NCI-H69 (cell line): ENCODE results near the gene DLEC1.
A peak's percentile ranks its signal among the peaks of the same experiment; 100 is the strongest.

Experiments
- DNase-seq: peaks from one replicate; lab custom pipeline; 2025; lab: John Stamatoyannopoulos, UW

Gene DLEC1

DNA sequence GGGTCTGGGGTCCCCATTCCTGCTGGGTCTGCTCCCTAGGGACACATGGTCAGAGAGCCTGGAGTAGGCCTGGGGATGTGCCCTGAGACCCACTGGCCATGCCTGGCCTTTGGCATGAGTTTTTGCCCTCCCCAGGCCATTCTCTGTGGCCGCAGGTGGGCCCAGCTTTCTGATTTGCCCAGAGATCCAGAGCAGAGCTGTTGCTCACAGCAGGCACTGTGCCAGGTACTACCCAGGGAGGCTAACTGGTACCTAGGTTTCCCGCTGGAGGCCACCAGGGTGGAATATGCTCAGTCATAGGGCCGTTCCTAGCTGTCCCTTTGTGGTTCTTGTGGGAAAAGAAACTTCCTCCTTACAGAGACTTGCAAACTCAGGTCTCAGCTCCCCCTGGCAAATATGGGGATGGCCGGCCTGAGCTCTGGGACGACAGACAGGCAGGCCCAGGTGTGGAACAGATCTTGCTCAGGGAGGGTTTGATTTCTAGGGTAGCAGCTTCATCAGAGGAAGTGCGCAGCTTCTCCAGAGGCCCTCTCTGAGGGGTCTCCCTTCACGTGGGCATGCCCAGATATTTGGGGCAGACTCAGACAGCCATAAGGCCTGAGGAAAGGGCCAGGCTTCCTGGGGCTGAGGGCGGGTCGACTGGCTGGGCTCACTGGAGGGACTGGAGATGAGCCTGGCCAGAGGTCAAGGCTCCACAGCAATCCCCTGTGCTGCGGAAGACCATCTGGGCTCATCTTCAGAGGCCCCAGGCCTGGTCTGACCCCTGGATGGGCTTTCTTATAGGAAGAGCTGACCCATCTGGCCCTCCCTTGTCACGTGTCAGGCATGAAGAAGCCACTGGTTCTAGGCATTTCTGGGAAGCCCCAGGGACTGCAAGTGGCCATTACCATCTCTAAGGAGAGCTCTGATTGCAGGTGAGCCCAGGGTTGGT, 69.9 kb downstream of the DLEC1 start:
- no peak for DNase-seq

DNA sequence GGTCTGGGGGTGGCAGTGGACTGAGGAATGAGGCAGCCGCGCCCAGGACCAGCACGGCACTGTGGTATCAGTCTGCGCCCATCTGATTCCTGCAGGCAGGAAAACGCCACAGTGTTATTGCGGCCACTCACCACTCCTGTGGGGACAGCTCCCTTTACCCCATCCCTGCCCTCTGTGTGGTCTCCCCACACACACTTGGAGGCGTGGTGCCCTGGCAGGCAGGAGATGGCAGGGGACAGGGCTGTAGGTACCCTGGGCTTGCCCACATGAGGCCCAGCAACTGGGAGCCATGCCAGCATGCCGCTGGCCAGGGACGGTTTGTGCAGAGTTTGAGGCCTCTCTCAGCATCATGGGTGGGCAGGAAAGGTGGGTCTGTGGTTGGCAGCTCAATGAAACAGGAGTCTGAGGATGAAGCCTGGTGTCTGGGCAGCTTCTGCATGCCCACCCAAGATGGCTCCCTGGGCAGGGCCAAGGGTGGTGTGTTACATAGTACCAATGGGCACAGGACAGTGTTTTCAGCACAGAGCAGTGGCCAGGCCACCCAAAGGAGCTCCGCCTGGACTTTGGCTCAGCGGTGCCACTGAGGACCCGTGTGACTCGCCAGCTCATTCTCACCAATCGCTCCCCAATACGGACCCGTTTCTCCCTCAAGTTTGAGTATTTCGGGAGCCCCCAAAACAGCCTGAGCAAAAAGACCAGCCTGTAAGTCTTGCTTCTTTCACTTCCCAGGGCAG, 70.7 kb downstream of the DLEC1 start:
- no peak for DNase-seq

DNA sequence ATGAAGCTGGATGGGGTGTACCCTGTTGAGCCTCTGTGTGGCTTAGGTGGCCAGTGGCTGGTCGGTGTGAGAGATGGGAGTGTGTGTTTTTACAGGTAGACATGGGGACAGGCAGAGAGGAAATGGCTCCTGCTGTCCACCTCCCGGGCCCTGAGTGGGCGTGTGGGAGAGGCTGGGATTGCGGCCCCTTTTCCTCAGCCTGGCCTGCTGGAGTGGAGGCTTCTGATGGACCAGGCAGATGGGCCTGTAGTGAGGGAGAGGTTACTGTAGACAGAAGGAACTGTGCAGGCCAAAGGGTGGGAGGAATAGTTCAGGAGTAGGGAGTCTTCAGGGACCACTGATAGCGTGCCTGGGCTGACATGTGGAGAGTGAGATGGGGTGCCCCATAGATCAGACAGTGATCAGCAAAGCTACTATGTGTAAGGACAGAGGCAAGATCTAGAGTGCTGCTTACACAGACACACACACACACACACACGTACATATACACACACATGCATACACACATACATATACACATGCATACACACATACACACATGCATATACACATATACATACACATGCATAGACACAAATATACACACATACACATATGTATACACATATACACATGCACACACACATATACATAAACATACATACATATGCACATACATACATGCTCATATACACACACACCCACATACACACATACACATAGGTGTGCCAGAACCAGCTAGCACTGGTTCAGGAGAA, 71.5 kb downstream of the DLEC1 start:
- DNase-seq: no peak

DNA sequence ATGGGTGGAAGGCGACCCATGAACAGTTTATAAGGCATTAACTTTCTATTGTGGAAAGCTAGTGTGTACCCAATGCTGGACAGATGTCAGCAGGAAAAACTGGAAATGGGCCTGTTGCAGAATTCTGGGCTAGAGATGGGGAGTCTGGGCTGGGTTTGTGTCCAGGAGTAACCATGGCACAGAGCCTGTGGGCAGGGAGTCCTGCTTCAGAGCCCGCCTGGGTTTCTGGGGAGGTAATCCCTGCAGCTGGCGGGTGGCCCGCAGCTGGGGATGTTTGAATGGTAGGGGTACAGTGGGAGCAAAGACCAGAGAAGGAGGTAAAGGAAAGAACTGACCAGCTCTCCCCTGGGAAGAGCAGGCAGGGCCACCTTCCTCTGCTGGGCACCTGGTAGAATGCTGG, 72.2 kb downstream of the DLEC1 start:
- DNase-seq: no peak

DNA sequence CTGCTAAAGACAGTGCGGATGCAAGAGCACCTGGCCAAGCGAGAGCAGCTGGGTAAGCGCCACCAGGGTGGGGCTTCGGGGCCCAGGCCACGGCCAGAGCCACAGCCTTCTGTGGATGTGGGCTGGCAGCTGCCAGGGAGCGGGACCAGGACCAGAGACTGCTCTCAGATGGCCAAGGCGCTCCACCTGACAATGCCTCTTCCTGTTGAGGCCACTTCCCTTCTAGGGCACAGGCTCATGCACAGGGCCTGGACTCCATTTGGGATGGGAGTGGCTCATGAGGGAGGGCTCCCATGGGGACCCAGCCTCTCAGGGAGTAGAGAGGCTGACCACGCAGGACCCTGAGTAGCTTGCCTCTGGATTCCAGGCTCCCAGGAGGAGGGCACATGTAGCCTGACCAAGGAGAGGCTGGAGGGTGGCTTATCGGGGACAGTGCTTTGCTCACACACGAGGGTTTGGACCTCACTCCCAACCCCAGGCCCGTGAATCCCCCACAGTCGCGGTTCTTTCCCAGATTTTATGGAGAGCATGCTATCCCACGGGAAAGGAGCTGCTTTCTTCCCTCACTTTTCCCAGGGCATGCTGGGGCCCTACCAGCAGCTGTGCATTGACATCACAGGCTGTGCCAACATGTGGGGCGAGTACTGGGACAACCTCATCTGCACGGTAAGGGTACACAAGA, 72.8 kb downstream of the DLEC1 start:
- DNase-seq: no peak

DNA sequence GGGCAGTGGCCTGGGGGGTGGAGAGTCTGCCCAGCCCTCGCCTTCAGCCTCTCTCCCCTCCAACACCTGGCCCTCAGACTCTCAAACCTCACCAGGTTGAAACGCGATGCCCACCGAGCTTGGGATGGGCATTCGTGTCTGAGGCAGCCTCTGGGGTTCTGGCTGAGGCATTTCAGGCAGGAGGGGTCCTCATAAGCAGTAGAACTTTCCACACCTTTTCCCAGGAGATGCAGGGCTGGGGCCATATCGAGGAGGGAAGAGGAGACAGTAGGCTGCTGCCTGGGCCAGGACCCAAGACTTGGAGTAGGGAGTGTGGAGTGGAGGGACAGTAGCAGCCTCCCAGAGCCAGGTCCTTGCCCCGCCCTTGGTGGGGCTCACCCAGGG, 73.4 kb downstream of the DLEC1 start:
- no peak for DNase-seq

DNA sequence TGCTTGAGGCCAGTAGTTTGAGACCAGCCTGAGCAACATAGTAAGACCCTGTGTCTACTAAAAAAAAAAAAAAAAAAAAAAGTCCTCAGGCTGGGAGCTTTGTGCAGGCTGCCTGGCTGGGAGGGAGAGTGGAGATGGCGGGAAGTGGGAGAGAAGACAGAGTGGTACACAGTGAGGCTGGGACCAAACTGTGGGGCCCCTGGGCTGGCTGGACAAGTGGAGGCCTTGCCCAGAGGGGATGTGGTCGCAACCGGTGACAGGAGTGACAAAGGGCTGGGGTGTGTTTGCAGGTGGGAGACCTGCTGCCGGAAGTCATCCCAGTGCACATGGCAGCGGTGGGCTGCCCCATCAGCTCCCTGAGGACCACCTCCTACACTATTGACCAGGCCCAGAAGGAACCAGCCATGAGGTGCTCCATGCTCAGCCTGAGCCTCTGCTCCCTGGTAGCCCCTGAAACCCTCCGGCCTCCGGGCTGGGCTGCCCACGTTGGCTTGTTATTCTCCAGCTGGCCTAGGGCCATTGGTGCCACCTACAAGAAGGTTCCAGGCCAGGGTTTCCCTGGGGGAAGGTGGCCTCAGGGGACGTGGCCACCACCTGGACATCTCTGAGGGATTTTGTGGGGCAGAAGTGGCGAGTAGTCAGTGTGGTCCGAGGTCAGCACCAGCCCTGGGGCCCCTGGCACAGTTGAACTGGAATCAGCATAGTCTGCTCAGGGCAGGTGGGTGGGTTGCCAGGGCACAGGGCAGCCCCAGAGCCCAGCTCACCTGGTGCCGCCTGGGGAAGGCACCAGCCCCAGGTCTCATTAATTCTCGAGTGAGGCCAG, 75.3 kb downstream of the DLEC1 start:
- DNase-seq: no peak

DNA sequence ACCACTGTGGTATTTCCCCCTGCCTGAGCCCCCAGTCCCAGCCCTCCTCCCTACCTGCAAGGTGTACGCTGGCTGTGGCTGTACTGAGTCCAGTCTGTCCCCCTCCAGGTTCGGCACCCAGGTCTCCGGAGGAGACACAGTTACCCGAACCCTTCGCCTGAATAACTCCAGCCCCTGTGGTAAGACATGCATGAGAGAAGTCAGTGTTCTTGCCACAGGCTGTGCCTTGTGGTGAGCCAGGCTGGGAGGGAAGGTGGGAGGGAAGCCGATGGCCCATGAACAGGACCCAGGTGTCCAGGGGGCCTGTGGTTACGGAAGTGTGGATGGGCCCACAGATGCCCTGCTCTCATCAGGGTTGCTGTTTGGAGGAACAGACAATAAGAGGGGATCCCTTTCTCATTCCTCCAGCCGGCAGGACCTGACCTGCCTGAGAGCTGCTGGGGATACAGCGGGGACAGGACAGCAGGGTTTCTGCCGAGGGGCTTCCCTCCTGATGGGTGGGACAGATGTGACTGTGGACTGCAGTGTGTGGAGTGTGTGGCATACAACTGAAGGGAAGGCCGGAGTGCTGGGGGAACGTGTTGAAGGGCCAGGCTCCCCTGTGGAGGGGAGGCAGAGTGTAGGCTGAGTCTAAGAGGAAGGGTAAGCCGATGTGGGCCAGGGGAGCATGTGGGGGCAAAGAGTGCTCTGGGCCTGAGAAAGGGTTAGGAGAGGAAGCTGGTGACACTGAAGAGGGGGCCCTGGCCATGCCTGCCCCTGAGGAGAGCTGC, 76.1 kb downstream of the DLEC1 start:
- DNase-seq: no peak

DNA sequence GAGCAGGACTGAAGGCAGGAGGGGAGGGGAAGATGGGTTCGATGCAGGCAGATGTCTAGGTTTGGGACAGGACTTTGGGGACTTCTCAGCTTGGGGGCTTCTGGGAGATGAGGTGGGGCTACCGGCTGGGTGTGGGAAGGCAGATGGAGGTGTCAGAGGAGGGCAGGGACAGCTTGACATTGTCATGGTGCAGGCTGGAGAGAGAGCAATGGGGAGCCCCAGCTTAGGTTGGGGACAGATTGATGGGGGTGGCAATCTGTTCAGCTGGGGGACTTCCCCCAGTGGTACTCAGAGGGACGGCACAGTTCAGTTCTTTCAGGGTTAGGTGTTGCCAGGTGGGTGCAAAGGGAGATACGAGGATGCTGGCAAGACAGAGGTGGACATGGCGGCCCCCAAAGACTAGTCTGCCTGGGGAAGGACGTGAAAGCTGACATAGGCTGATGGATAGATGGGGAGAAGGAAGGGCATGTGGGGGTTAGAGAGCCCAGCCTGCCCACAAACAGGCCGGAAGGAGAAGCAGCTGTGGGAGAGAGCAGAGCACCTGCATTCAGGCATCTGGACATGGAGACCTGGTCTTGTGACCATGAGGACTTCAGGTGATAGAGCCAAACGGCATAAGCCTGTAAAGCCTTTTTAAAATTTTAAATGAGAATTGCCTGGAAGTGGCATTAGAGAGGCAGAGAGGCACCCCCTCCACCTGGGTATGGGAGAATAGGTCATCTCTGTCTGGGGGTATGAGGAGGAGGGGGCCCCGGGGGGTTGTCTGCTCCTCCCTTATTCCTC, 76.8 kb downstream of the DLEC1 start:
- DNase-seq: no peak

DNA sequence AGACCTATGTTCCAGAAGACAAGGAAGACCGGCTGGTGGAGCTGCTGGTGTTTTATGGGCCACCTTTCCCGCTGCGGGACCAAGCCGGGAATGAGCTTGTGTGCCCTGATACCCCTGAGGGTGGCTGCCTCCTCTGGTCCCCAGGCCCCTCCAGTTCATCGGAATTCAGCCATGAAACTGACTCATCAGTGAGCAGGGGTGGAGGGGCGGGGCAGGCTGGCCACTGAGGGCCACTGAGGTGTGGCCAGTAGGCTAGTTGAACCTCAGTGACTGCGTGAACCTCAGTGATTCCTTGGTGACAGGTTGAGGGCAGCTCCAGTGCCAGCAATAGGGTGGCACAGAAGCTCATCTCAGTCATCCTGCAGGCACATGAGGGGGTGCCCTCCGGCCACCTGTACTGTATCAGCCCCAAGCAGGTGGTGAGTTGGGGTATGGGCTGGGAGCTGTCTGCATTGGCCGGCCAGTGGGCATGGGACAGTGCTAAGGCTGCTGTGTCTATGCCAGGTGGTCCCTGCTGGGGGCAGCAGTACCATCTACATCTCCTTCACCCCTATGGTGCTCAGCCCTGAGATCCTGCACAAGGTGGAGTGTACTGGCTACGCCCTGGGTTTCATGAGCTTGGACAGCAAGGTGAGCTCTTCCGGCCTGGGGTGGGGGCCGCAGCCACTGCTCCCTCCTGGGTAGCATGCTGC, 77.6 kb downstream of the DLEC1 start:
- no peak for DNase-seq

DNA sequence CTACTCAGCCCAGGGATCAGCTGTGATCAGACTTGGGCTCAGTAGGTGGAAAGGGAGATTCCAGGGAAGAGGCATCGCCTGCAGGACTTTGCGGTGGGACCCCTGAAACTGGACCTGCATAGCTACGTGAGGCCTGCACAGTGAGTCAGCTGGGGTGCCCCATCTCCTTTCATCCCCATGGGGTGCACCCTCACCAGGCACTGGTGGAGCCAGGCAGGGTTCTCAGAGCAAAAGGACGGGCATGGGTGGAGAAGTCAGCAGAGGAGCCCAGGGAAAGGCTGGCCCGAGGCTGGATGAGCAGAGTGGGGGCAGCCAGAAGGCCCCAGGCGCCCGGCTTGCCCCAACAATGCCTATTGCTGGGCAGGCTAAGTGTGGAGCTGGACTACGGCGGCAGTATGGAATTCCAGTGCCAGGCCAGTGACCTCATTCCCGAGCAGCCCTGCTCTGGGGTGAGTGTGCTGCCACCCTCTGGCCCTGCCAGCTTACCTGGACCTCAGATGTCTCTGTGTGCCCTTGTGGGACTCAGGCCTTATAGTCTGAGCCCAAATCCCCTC, 78.2 kb downstream of the DLEC1 start:
- no peak for DNase-seq

DNA sequence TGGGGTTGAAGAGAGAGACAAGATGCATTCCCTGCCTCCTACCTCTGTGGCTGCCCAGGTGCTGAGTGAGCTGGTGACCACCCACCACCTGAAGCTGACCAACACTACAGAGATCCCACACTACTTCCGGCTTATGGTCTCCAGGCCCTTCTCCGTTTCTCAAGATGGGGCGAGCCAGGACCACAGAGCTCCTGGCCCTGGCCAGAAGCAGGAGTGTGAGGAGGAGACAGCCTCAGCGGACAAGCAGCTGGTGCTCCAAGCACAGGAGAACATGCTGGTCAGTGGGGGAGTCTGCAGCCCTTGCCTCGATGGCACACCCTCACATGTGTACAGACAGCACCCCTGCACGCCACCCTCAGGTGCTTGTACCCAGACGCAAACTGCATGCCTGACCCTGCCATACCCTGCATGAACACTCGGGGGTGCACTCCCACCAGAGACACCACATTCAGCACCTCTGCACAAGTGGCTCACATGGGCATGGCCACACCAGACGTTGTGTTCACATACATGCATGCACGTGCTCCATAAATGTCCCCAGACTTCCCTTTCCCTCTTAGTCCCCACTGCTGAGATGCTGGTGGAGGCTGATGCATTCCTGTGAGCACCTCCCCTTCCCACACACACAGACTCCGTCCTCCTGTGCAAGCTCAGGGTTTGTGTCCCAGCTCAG, 78.9 kb downstream of the DLEC1 start:
- DNase-seq: peak; percentile 52

DNA sequence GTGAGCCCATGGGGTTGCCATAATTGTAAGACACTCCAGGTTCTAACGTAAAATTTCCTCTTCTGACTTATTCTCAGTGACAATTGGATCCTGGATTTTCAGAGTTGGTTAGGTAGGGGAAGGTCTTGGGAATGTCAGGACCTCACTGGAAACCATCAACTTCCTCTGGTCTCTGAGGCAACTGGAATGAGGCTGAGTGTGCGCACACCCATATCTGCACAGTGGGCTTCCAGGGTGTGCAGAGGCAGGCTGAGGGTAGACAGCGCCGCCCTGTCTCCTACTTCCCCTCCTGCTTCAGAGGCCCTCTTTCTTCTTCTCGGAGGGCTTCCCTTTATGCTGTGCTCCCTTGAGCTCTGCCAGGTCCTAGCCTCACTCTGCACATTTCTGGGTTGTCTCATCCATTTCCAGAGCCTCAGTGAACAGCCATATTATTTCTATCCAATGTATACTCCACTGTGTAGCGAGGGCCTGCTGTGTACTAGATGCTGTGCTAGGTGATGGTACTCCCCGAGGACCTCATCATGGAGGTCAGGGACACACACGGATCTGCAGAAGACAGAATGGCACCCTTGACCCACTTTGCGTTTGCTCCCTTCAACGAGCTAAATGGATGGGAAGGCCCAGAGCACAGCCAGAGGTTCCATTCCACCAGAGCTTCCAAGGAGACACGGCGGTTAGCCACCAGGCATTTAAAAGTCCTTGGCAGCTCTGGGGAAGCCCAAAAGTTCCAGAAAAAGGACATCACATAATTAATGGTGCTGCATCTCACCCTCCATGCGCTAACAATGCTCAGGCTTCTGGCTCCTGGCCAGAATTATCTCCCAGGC, 79.6 kb downstream of the DLEC1 start:
- no peak for DNase-seq

DNA sequence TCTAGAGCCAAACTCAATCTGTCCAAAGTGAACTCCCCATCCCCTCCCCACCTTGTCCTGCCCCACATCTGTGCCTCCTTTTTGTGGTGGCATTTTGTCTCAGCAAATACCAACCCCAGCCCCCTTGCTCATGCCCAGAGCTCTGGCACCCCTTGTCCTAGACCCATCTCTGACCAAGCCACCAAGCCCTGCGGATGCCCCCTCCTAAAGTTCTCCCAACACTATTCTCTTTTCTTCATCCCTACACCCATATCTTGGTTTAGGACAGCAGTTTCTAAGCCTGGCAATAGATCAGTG, 80.2 kb downstream of the DLEC1 start:
- DNase-seq: no peak

DNA sequence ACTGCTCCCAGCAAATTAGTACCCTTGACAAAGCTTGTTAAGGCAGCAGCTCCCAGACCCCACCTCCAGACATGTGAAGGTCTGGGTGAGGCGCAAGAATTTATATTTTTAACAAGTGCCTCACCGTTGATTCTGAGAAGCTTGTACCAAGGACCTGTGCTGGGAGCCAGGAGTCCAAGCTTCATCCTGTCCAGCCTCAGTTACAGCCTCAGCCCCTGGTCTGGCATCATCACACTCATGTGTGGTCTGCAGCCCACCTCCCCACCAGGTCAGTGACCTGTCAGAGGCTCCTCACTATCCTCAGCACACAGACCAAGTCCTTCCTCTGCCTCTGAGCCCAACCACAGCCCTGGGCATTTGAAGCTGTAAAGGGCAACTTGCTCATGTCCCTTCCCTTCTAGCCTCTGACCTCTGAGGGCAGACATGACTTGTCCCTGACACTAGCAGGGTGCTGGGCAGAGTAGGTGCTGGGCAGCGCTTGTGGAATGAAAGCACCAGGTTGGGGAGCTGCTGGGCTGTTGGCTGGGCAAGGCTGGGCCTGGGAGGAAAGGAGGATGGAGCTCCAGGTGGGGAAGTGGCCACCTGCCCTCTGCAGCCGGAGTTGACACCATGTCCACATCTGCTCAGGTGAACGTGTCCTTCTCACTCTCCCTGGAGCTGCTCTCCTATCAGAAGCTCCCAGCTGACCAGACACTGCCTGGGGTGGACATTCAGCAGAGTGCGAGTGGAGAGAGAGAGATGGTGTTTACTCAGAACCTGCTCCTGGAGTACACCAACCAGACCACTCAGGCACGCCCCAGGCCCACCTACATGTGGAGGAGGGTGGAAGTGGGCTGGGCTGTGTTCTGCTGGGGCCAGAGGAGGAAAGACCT, 81.0 kb downstream of the DLEC1 start:
- no peak for DNase-seq

DNA sequence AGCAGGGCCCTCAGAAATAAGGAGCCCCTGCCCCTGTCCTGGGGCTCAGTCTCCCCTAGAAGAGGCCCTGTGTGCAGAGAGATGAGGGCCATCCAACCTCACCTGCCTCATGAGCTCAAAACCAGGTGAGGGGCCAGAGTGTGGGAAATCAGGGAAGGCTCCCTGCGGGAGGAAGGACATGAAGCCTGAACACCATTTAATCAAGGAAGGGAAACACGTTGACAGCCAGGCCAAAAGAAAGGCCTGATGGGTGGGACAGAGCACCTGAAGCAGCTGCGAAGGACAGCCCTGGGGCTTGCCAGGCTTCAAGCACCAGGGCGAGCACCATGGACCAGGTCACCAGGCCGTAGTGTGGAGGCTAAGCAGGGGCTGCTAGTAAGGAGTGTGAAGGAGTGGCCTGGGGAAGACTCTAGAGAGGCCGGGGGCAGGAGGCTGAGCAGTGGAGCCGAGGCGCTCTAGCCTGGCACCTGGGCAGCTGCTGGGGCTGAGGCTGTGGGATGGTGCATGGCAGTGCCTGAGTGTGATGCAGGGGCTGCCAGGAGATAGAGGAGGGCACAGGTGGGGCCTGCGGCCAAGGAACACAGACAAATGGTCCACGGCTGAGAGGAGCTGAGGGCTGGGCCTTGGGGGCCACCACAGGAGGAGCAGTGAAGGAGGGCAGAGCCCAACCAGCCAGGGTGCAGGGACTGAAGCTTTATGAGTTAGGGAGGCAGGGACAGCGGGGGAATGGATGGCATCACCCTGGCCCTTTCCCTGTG, 81.9 kb downstream of the DLEC1 start:
- no peak for DNase-seq
